Measurements from ENCODE around the gene MAGI2.

- TF ChIP-seq CTCF (conservative IDR thresholded peaks at IDR 0.05; ENCODE audit: low read depth in 2 of 2) (no peak), POLR2AphosphoS5 (IDR thresholded peaks at IDR 0.05; ENCODE audit: low read depth) (no peak)
Observed at GRCh38 chr7:78368771-78369170, 1084.7 kb downstream of the MAGI2 start.
